Measurements from ENCODE around the gene SGCD.

- TF ChIP-seq BHLHE40 (IDR thresholded peaks at IDR 0.05; ENCODE audit: borderline replicate concordance) (no peak), SP1 (IDR thresholded peaks at IDR 0.05) (no peak), ZNF384 (IDR thresholded peaks at IDR 0.05) (no peak), TARDBP (IDR thresholded peaks at IDR 0.05) (no peak), FOXM1 (IDR thresholded peaks at IDR 0.05; ENCODE audit: borderline replicate concordance) (no peak), FOXK2 (IDR thresholded peaks at IDR 0.05) (no peak), ARNT (IDR thresholded peaks at IDR 0.05) (no peak), HDGF (IDR thresholded peaks at IDR 0.05; ENCODE audit: borderline replicate concordance) (no peak), LEF1 (IDR thresholded peaks at IDR 0.05; ENCODE audit: borderline replicate concordance) (no peak), SUZ12 (IDR thresholded peaks at IDR 0.05) (no peak), FOXA1 (IDR thresholded peaks at IDR 0.05) (no peak)
These were observed 314.7 kb downstream of the SGCD start for GRCh38 chr5:156641686-156642085.

Data from HEK293T (cell line).